HepG2 (cell line): Measurements from ENCODE around the gene NEAT1. TPM values are rescaled to one million over a fixed set of nuclear protein-coding genes. Genes with fewer than 3 reads are reported as not detected.

Source experiments
- AKAP8 ChIP-seq: sonication (generic); formaldehyde crosslinking; IDR thresholded peaks from 2 replicates; pipeline ENCODE4 v1.5.1; 2020; ENCODE audit warnings: mild to moderate bottlenecking, missing genetic modification reagents
- CBX5 ChIP-seq: sonication (generic); formaldehyde crosslinking; IDR thresholded peaks from 2 replicates; pipeline ENCODE4 v1.4.0; 2020; ENCODE audit warnings: missing genetic modification reagents, borderline replicate concordance
- FOXM1 ChIP-seq: sonication (generic); formaldehyde crosslinking; IDR thresholded peaks from 2 replicates; pipeline ENCODE4 v1.5.0; 2020; ENCODE audit warnings: missing genetic modification reagents
- FOXO1 ChIP-seq: sonication (generic); formaldehyde crosslinking; IDR thresholded peaks from 2 replicates; pipeline ENCODE4 v1.4.0; 2020; ENCODE audit warnings: missing genetic modification reagents
- GATAD1 ChIP-seq: IDR thresholded peaks from 2 replicates; pipeline ENCODE4 v1.6.1; 2016; ENCODE audit warnings: missing genetic modification reagents, missing compliant biosample characterization
- HMGXB4 ChIP-seq, 2 experiments: sonication (generic) in 1 of 2; formaldehyde crosslinking in 1 of 2; IDR thresholded peaks; 2 replicates each; pipeline versions ENCODE4 v1.4.0 to v1.6.1; 2018 to 2020; ENCODE audit warnings: missing genetic modification reagents in 2 of 2, borderline replicate concordance in 1 of 2, low read depth in 1 of 2, mild to moderate bottlenecking in 1 of 2, missing biosample characterization in 1 of 2
- HNRNPLL ChIP-seq: fragments of 200-400 bp; formaldehyde crosslinking; IDR thresholded peaks from 2 replicates; pipeline ENCODE4 v1.6.1; 2017; ENCODE audit warnings: mild to moderate bottlenecking, low read depth, low read length; ENCODE audit not compliant: poor library complexity, severe bottlenecking
- ISL2 ChIP-seq: sonication (generic); formaldehyde crosslinking; IDR thresholded peaks from 2 replicates; pipeline ENCODE4 v1.5.0; 2020; ENCODE audit warnings: missing genetic modification reagents
- KLF6 ChIP-seq: IDR thresholded peaks from 2 replicates; pipeline ENCODE4 v1.8.0; 2016; ENCODE audit warnings: missing biosample characterization, missing genetic modification reagents
- RBM39 ChIP-seq: fragments of 200-400 bp; formaldehyde crosslinking; IDR thresholded peaks from one replicate; pipeline ENCODE4 v1.6.1; 2018; ENCODE audit warnings: antibody characterized with exemption, mild to moderate bottlenecking, low read depth, low read length; ENCODE audit not compliant: poor library complexity, severe bottlenecking
- RXRB ChIP-seq: IDR thresholded peaks from 2 replicates; pipeline ENCODE4 v1.6.1; 2016; ENCODE audit warnings: borderline replicate concordance, missing genetic modification reagents, missing compliant biosample characterization
- SAP130 ChIP-seq: IDR thresholded peaks from 2 replicates; pipeline ENCODE4 v1.6.1; 2016; ENCODE audit warnings: low read depth
- SMAD3 ChIP-seq: sonication (generic); formaldehyde crosslinking; IDR thresholded peaks from 2 replicates; pipeline ENCODE4 v1.4.0; 2020; ENCODE audit warnings: missing genetic modification reagents
- THRA ChIP-seq: sonication (generic); formaldehyde crosslinking; IDR thresholded peaks from 2 replicates; pipeline ENCODE4 v1.4.0; 2020; ENCODE audit warnings: missing genetic modification reagents, borderline replicate concordance
- YEATS2 ChIP-seq: sonication (generic); formaldehyde crosslinking; IDR thresholded peaks from 2 replicates; pipeline ENCODE4 v1.4.0; 2020; ENCODE audit warnings: missing genetic modification reagents, borderline replicate concordance
- ZC3H13 ChIP-seq: sonication (generic); formaldehyde crosslinking; IDR thresholded peaks from 2 replicates; pipeline ENCODE4 v1.8.1; 2023; ENCODE audit warnings: mild to moderate bottlenecking, missing genetic modification reagents, moderate library complexity
- ZMYM3 ChIP-seq: sonication (generic); formaldehyde crosslinking; IDR thresholded peaks from 2 replicates; pipeline ENCODE4 v1.5.1; 2020; ENCODE audit warnings: mild to moderate bottlenecking, missing genetic modification reagents
- ZNF224 ChIP-seq: sonication (generic); formaldehyde crosslinking; IDR thresholded peaks from 2 replicates; pipeline ENCODE4 v1.5.0; 2020; ENCODE audit warnings: mild to moderate bottlenecking, missing genetic modification reagents
- ZNF441 ChIP-seq: sonication (generic); formaldehyde crosslinking; IDR thresholded peaks from 2 replicates; pipeline ENCODE4 v1.7.0; 2021; ENCODE audit warnings: missing genetic modification reagents, borderline replicate concordance
- ZNF546 ChIP-seq: sonication (generic); formaldehyde crosslinking; conservative IDR thresholded peaks from 2 replicates; pipeline ENCODE4 v1.8.1; 2023; ENCODE audit warnings: mild to moderate bottlenecking, missing genetic modification reagents
- ZNF629 ChIP-seq: sonication (generic); formaldehyde crosslinking; conservative IDR thresholded peaks from 2 replicates; pipeline ENCODE4 v1.5.0; 2020; ENCODE audit warnings: missing genetic modification reagents
- polyA plus RNA-seq, 8 experiments: library from polyadenylated mRNA; depleted of rRNA in 3 of 8; stranded (reverse) in 7 of 8; unstranded in 1 of 8; fragments of >200 nt; fragmentation: Illumina TruSeq in 4 of 8; extraction: Trizol in 4 of 8; gene quantifications; 2 replicates each; pipeline versions ENCODE4 v1.2.1 to v1.2.3, GENCODE V29; 2011 to 2016; ENCODE audit warnings: low read depth in 4 of 8, missing spikeins in 1 of 8, mixed read lengths in 1 of 8; ENCODE audit not compliant: insufficient read depth in 1 of 8
- total RNA-seq, 5 experiments: library from RNA; depleted of rRNA; stranded (reverse); fragments of >200 nt; fragmentation: Illumina TruSeq; extraction: Trizol; gene quantifications; 2 replicates each; pipeline ENCODE4 v1.2.3, GENCODE V29; 2016; ENCODE audit warnings: low read depth in 1 of 5
- TF ChIP-seq, protein P1 (sequence below): sonication (generic); formaldehyde crosslinking; IDR thresholded peaks from 2 replicates; pipeline ENCODE4 v1.4.0; 2020; ENCODE audit warnings: missing genetic modification reagents, low read depth, mild to moderate bottlenecking, borderline replicate concordance
- TF ChIP-seq, protein P2 (sequence below): sonication (generic); IDR thresholded peaks from 2 replicates; pipeline ENCODE4 v1.6.1; 2016; ENCODE audit warnings: low read depth, borderline replicate concordance
- TF ChIP-seq, protein P3 (sequence below): sonication (generic); formaldehyde crosslinking; IDR thresholded peaks from 2 replicates; pipeline ENCODE4 v1.5.0; 2020; ENCODE audit warnings: missing genetic modification reagents

Gene NEAT1
- total and polyA plus RNA-seq, 2 of the 13 experiments (the other 11 are each of a cell fraction or from before 2014, with no cell fraction given), result 20.5 to 41.2 TPM

- TF ChIP-seq SAP130 (CRISPR knock-in tag) (peak; percentile 90), ZC3H13 (CRISPR knock-in tag) (0 out of 2 replicates have a peak, but pooled peaks have one; percentile 41), CBX5 (CRISPR knock-in tag) (peak; percentile 62; the same call in 1 of the 2 replicates), FOXO1 (CRISPR knock-in tag) (peak; percentile 67), ZNF629 (CRISPR knock-in tag) (0 out of 2 replicates have a peak, but pooled peaks have one; percentile 11), HMGXB4 (CRISPR knock-in tag; IDR thresholded peaks at IDR 0.05; ENCODE audit: borderline replicate concordance in 1 of 2, low read depth in 1 of 2) (peak; percentile 85 to 87; a peak in 3 of 4 replicates), ZNF224 (no peak), YEATS2 (peak; percentile 25; the same call in 1 of the 2 replicates), THRA (CRISPR knock-in tag) (peak; percentile 73; the same call in 1 of the 2 replicates), RBM39 (peak; percentile 62), GATAD1 (0 out of 2 replicates have a peak, but pooled peaks have one; percentile 28), AKAP8 (CRISPR knock-in tag) (peak; percentile 88; the same call in 1 of the 2 replicates), KLF6 (CRISPR knock-in tag) (peak; percentile 45; the same call in 1 of the 2 replicates), ZNF546 (CRISPR knock-in tag) (0 out of 2 replicates have a peak, but pooled peaks have one; percentile 31), ISL2 (CRISPR knock-in tag) (0 out of 2 replicates have a peak, but pooled peaks have one; percentile 45), FOXM1 (CRISPR knock-in tag) (no peak), HNRNPLL (peak; percentile 60), RXRB (peak; percentile 40; the same call in 1 of the 2 replicates), ZNF441 (peak; percentile 79; the same call in 1 of the 2 replicates), SMAD3 (CRISPR knock-in tag) (peak; percentile 43; the same call in 1 of the 2 replicates), ZMYM3 (CRISPR knock-in tag) (0 out of 2 replicates have a peak, but pooled peaks have one; percentile 30)
- TF ChIP-seq, protein P1, sequence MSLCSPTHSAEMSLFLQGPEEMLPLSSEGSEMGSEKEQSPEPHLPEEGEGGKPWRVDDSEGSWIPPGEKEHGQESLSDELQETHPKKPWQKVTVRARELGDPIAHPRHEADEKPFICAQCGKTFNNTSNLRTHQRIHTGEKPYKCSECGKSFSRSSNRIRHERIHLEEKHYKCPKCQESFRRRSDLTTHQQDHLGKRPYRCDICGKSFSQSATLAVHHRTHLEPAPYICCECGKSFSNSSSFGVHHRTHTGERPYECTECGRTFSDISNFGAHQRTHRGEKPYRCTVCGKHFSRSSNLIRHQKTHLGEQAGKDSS (CRISPR knock-in tag), result peak; percentile 75; the same call in 1 of the 2 replicates
- TF ChIP-seq, protein P2, sequence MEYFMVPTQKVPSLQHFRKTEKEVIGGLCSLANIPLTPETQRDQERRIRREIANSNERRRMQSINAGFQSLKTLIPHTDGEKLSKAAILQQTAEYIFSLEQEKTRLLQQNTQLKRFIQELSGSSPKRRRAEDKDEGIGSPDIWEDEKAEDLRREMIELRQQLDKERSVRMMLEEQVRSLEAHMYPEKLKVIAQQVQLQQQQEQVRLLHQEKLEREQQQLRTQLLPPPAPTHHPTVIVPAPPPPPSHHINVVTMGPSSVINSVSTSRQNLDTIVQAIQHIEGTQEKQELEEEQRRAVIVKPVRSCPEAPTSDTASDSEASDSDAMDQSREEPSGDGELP, result peak; percentile 49; the same call in 1 of the 2 replicates
- TF ChIP-seq, protein P3, sequence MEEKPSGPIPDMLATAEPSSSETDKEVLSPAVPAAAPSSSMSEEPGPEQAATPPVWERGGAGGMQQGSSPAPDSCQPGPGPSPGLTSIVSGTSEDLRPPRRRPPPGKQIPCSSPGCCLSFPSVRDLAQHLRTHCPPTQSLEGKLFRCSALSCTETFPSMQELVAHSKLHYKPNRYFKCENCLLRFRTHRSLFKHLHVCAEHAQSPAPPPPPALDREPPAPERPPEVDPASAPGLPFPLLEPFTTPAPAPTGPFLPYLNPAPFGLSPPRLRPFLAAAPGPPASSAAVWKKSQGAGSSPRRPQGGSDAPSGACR (CRISPR knock-in tag), result peak; percentile 68; the same call in 1 of the 2 replicates
Measured at GRCh38 chr11:65416341-65416824, 6.2 kb upstream of the NEAT1 start (continued).
